Adipose tissue (tissue), 3 donors: ENCODE data around the gene HAPSTR1. TPM values are rescaled to one million over a fixed set of nuclear protein-coding genes. Genes with fewer than 3 reads are reported as not detected.
"Not testable (repeated sequence)": the region's sequence is repeated elsewhere in the genome, so short reads cannot be mapped to it uniquely, and the experiment has no call there.

Source experiments
- H3K27ac ChIP-seq: one replicate; pipeline ENCODE4 v1.5.1; 2013; ENCODE audit warnings: low read depth, low read length
- WGBS, 3 donors: extraction: QIAGEN DNeasy Blood & Tissue Kit; methylation state at CpG; one replicate each; pipeline ENCODE4 v1.1.7; 2013; 5-methylcytosine and 5-hydroxymethylcytosine counted together
- polyA plus RNA-seq, 3 donors: library from polyadenylated mRNA; stranded (reverse); fragments of 200-250 nt; gene quantifications; one replicate each; pipeline ENCODE4 v1.2.3, GENCODE V29; 2013
- donor health status: healthy with polysubstance abuse.
- donor health status: Bipolar disorder and iron deficiency.
- donor health status: healthy.

HAPSTR1 gene, protein sequence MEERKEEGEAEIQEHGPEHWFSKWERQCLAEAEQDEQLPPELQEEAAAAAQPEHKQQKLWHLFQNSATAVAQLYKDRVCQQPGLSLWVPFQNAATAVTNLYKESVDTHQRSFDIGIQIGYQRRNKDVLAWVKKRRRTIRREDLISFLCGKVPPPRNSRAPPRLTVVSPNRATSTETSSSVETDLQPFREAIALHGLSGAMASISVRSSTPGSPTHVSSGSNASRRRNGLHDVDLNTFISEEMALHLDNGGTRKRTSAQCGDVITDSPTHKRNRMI
- polyA plus RNA-seq, result 10 to 100 TPM in 2 of 3 donors, 1 to 10 TPM in 1; 6.8 to 21.9 (median 18.3) TPM

DNA sequence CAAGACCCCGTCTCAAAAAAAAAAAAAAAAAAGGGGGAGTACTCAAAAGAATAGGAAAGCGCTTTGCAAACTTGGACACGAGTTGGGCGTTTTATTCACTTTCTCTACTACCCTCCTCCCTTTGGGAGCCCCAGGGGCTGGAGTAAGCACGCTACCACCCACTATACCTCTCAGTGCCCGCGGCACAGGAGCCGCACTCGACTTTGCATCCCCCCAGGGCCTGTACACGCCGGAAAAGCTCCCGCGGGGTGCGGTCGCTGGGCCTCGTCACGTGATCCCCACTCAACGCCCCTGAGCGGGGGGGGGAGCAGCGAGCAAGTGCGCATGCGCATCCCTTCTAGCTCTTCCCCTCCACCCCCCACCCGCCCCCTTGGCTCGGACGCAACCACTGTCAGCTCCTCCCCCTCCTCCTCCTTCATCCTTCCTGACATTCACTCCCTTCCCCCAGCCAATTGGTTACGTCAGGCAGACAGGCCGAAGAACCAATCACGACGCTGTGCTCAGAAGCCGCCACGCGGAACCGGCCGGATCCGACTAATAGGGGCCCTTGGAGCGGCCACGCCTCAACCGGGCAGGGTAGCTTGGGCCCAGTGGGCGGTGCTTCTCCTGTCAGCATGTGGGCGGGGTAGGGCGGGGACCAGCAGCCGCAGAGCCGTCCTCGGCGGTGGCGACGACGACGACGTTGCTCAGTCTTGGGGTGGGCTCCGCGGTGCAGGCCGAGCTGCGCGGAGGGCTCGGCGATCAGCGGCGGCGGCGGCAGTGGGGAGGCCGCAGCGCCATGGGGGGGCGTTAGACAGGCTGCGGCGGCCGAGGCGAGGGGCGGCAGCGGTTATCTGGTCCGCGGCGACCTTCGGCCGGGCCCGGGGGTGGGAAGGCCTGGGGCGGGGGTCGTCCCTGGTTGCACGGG lies at the start of gene HAPSTR1:
Gene HAPSTR1 (plus strand): TSS at position 685 of the 907 bp plus-strand sequence. CDS start 401 bp downstream, outside the sequence.
- 0 to 1% (median 0%) methylated on average over 51 to 79 of the region's 79 CpGs for WGBS, 3 donors

DNA sequence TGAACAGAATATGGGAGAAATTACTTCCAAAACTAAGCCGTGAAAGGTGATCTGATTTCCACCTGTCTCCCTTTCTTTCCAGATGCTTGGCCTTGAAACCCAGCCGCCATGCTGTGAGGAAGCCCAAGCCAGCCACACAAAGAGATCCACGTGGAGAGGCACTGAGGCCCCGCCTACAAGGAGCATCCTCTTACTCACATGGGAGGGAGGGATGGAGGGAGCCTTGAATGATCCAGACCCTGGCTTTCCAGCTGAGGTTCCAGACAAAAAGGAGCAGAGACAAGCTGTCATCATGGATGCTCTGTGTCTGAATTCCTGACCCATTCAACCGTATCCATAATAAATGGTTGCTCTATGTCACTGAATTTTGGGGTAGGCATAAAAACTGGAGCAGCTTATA lies 48.9 kb upstream of the HAPSTR1 start:
- 65 to 76% (median 76%) methylated on average over 5 of the region's 5 CpGs for WGBS, 3 donors
- no peak overlapping the region for H3K27ac ChIP-seq

More for the DNA sequence above, at the start of gene HAPSTR1:
- peak within 1 kb of the TSS; percentile 98 for H3K27ac ChIP-seq

DNA sequence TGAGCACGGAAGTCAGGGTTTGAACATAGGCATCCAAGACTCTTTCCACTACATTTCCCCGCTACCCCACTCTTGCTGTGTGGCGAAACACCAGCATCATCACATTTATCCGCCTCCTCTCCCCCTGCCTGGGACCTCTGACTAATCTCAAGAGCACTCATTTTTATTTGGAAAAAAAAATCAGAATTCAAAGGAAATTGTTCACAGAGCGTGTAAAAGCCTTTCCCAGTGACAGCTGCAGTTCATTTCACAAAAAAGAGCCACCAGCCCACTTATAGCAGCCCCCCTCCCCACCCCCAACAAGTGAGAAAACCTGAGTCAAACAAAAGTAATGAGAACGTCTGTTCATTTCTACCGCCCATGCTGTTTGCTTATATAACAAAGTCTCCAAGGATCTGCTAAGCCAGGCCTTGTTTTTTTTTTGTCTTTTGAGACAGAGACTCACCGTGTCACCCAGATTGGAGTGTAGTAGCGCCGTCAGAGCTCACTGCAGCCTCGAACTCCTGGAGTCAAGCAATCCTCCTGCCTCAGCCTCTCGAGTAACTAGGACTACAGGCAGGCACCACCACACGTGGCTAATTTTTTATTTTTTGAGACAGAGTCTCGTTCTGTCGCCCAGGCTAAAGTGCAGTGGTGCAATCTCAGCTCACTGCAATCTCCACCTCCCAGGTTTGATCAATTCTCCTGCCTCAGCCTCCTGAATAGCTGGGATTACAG lies 48.3 kb upstream of the HAPSTR1 start:
- 72 to 78% (median 77%) methylated on average over 15 of the region's 15 CpGs for WGBS, 3 donors
- no peak overlapping the region for H3K27ac ChIP-seq

DNA sequence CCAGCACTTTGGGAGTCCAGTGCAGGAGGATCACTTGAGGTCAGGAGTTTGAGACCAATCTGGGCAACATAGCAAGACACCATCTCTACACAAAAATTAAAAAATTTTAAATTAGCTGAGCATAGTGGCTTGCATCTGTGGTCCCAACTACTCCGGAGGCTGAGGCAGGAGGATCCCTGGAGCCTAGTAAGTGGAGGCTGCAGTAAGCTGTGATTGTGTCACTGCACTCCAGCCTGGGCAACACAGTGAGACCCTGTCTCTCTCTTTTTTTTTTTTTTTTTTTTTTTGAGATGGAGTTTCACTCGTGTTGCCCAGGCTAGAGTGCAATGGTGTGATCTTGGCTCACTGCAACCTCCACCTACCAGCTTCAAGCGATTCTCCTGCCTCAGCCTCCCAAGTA lies 45.9 kb upstream of the HAPSTR1 start:
- WGBS, 3 donors, result 61 to 82% (median 63%) methylated on average over 3 of the region's 3 CpGs
- H3K27ac ChIP-seq, result not testable (repeated sequence)

DNA sequence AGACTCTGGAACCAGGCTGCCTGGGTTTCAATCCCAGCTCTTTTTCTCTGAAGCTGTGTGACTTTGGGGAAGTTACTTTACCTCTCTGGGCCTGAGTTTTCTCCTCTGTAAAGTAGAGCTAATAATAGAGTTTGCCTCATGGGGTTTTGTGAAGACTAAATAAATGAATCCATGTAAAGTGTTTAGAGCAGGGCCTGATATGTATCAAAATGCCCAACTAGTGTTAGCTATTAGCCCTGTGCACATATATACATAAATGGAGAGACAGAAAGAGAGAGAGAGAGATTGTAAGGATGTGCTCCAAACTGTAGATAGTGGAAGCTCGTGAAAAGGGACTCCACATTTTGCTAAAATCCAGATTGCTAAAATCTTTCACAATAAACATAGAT lies 44.8 kb upstream of the HAPSTR1 start:
- WGBS, 3 donors, result 85 to 100% (median 93%) methylated on average over 1 of the region's 1 CpG
- no peak overlapping the region for H3K27ac ChIP-seq

DNA sequence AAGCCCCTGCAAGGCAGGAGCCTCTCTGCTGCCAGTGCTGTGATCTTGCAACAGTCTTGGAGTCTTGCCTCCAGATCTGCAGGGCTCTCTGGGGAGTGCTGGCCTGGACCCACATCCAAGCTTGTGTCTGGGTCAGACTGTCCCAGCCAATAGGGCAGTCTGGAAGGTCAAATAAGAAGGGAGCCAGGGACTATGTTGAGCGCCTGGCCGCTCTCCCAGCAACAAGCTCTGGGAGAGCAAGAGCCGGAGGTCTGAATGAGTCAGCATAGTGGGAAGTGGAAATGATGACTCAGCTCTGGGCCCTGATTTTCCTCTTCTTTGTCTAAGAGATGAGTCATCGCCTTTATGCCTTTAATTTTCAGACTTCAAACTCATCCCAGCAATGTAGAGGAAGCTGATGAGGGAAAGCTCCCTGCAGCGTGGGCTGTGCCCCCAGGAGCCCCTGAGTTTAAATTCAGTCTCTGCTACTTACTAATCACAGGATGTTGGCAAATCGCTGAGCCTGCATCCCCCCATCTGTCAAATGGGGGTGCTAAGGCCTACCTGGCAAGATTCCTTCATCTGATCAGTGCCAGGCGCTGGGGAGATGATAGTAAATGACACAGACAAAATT lies 43.6 kb upstream of the HAPSTR1 start:
- peak overlapping the region; percentile 17 for H3K27ac ChIP-seq
- WGBS, 3 donors, result 15 to 31% (median 15%) methylated on average over 7 of the region's 7 CpGs

DNA sequence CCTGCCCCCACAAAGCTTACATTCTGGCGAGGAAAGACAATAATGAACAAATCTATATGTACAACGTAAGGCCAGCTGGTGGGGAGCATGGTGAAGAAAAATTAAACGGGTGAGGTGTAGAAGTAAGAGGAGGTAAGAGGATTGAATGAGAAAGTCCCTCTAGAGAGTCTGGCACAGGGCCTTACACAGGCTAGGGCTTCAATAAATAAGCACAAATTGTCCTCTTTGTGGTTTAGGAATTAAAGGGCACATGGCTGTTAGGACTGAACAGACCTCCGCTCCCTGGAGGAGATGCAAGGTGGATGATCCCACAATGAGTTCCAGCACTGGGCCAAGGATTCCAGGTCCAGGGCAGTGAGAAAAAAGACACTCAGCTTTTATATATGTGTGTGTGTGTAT lies 43.1 kb upstream of the HAPSTR1 start:
- WGBS, 3 donors, result 76 to 86% (median 76%) methylated on average over 4 of the region's 4 CpGs
- H3K27ac ChIP-seq, result peak overlapping the region; percentile 17

DNA sequence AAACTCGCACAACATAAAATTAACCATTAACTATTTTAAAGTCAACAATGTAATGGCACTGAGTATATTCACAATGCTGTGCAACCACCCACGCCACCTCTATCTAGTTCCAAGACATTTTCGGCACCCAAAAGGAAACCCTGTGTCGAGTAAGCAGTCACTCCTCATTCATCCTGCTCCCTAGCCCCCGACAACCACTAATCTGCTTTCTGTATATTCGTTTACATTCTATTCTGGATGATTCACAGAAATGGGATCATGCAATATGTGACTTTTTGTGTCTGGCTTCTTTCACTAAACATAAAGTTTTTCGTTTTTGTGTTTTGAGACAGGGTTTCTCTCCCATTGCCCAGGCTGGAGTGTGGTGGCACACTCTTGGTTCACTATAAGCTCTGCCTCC lies 42.2 kb upstream of the HAPSTR1 start:
- H3K27ac ChIP-seq, result no peak overlapping the region
- 78 to 89% (median 85%) methylated on average over 7 of the region's 7 CpGs for WGBS, 3 donors

DNA sequence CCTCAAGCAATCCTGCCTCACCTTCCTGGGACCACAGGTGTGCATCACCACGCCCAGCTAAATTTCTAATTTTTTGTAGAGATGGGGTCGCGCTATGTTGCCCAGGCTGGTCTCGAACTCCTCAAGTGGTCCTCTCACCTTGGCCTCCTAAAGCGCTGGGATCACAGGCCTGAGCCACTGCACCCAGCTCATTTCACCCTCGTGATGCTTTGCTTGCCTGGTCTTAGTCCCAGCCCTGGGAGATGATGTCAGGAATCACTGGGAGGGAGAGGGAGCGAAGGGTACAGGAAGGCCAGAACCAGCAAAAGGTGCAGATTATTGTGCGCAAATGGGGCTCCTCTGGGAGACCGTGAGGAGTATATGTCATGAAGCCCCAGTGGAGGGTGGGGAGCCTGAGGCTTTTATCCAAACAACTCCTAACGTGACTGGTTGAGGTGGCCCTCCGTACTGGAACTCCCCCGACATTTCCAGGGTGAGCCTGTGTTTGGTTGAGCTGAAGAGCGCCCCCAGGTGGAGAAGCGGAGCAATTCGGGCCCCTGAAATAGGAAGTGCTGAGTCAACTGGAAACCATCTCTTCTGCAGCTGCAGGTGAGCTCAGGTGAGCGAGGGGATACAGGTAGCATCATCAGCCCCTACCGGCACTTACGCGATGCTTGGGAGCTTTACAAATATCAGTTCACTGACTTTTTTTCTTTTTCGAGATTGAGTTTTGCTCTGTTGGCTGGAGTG lies 41.2 kb upstream of the HAPSTR1 start:
- H3K27ac ChIP-seq, result no peak overlapping the region
- WGBS, 3 donors, result 65 to 69% (median 68%) methylated on average over 20 of the region's 20 CpGs

DNA sequence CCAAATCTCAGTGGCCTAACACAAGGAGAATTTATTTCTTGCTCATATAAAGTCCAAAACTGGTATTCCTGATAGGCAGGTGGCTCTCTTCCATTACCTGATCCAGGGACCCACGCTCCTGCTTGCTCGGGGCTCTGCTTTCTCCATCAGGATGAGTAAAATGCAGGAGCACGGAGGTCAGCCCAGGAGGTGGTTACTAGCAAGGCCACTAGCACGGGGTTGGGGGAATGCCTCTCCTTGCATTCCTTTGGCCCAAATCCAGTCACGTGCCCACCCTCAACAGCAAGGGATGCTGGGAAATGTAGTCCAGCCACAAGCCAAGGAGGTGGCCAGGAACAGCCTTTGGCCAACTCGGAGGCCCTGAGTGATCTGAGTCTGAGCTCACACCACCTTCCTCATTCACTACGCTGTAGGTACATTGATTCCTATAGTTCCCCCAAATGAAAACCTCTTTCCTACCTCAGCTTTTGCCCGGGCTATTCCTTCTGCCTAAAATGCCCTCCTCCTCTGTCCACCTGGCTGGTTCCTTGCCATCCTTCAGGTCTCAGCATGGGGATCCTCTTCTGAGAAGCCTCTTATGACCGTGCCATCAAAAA lies 38.3 kb upstream of the HAPSTR1 start:
- 40 to 49% (median 42%) methylated on average over 9 of the region's 9 CpGs for WGBS, 3 donors
- H3K27ac ChIP-seq, result no peak overlapping the region

DNA sequence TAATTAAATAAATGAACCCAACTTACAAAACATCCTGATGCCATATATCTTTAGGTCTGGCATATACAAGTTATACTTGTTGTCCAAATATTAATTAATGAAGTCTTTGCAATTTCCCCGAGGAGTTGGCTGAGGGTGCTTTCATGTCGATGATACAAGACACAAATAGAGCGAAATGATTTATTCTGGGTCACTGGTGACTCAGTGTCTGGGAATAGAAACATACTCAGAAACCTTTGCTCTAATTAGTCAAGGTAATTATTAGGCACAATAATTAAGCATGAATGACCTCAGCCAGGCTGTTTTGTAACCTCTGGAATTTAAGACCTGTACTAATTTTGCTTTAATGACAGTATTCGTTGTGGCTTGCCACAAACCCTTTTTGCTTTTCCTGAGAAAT lies 37.0 kb upstream of the HAPSTR1 start:
- WGBS, 3 donors, result 65 to 83% (median 68%) methylated on average over 4 of the region's 4 CpGs
- H3K27ac ChIP-seq, result no peak overlapping the region

DNA sequence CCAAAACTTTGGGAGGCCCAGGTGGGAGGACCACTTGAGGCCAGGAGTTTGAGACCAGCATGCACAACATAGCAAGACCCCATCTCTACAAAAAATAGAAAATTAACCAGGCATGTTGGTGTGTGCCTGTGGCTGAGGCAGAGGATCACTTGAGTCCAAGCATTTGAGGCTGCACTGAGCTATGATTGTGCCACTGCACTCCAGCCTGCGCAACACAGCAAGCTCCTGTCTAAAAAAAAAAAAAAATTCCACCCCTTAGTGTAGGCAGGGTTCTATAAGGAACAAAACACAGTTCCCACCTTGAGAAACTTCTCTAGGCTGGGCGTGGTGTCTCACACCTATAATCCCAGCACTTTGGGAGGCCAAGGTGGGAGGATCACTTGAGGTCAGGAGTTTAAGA lies 36.3 kb upstream of the HAPSTR1 start:
- no peak overlapping the region for H3K27ac ChIP-seq
- 94 to 99% (median 94%) methylated on average over 2 of the region's 2 CpGs for WGBS, 3 donors

DNA sequence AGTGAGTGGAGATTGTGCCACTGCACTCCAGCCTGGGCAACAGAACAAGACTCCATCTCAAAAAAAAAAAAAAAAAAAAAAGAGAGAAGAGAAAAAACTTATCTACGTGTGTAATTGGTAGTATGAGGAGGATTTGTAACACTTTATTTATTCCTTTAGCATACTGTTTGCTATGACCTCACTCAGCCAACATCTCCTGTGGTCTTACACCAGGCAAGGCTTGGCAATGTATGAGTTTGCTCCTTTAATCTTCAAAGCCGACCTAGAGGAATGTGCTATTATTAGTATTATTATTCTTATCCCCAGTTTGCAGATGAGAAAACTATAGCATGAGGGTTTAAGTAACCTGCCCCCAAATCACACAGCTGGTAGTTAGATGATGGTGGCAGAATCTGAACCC lies 35.8 kb upstream of the HAPSTR1 start:
- 68 to 78% (median 77%) methylated on average over 2 of the region's 2 CpGs for WGBS, 3 donors
- no peak overlapping the region for H3K27ac ChIP-seq

DNA sequence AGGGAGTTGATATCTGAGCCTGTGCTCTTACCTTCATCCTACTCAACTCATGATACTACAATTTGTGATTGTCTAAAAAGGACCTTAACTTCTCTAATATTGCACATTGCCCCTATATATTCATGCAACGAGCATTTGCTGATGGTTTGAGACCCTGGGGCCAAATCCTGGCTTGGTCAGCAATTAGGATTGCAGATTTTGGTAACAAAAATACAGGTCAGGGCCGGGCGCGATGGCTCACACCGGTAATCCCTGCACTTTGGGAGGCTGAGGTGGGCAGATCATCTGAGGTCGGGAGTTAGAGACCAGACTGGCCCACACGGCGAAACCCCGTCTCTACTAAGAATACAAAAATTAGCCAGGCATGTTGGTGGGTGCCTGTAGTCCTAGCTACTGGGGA lies 35.4 kb upstream of the HAPSTR1 start:
- no peak overlapping the region for H3K27ac ChIP-seq
- 82 to 94% (median 88%) methylated on average over 9 of the region's 9 CpGs for WGBS, 3 donors

DNA sequence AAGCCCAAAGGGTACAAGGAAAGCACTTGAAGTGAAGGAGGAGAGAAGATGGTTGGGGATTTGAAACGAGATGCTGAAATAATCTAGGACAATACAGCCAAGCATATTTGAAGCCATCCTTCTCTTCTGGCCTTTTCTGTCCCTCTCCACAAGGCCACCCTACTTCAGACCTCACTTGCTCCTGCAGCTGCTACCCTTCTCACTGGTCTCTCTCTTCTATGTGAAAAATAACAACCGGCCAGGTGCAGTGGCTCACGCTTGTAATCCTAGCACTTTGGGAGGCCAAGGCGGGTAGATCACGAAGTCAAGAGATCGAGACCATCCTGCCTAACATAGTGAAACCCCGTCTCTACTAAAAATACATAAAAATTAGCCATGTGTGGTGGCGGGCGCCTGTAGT lies 33.2 kb upstream of the HAPSTR1 start:
- WGBS, 3 donors, result 50 to 96% (median 92%) methylated on average over 9 of the region's 9 CpGs
- no peak overlapping the region for H3K27ac ChIP-seq

DNA sequence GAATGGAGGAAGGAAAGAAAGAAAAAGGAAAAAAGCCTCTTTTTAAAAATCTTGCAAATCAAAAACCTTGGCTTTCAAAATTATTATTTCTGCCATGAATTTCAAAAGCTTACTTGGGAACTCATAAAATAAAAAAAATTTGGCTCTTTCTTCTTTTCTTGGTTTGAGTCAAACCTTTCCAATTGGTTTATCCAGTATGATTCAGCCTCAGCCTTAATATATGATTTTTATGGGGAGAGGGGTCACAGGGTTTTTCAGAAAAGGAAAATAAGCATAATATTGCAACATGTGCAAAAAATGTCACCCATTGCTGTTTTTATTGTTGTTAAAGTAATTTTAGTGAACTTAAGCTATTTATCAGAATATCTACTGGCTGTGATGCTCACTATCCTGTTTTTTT lies 31.2 kb upstream of the HAPSTR1 start:
- no peak overlapping the region for H3K27ac ChIP-seq

DNA sequence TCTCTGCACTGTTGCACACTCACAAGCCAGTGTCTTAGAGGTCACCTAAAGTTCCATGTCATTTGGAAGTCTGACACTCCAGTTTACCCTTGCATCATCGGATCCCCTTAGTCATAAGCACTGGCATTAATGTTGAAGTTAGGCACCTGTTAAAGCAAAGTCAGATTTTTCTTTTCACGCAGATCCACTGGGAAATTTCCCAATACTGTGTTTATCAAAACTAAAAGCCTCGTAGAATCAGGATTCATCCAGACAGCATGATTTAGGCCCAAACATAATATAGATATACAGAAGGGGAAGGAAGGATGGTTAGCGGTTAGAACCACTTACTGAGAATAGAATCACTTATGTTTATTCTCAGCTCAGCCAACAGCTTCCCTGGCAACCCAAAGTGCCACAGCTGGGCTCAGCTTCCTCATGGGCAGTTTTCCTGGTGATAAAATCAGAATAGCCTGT lies 30.1 kb upstream of the HAPSTR1 start:
- 41 to 55% (median 47%) methylated on average over 4 of the region's 4 CpGs for WGBS, 3 donors
- no peak overlapping the region for H3K27ac ChIP-seq

DNA sequence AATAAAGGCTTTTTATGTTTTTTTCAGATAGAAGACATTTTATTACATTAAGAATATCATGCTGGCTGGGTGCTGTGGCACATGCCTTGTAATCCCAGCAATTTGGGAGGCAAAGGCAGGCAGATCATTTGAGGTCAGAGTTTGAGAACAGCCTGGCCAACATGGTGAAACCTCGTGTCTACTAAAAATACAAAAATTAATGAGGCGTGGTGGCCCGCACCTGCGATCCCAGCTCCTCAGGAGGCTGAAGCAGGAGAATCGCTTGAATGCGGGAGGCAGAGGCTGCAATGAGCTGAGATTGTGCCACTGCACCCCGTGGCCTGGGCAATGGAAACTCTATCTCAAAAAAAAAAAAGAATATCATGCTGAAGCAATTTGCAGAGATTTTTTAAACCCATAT lies 29.1 kb upstream of the HAPSTR1 start:
- no peak overlapping the region for H3K27ac ChIP-seq
- 88 to 92% (median 91%) methylated on average over 7 of the region's 7 CpGs for WGBS, 3 donors
